ENCODE data around the gene OPALIN.

OPALIN gene

GRCh38 chr10:96301616-96302015 lies 57.2 kb downstream of the OPALIN start:
- DNase-seq (ENCODE audit: extremely low read depth in 1 of 2, low read depth in 1 of 2): no peak

GRCh38 chr10:96299383-96299782 lies 59.4 kb downstream of the OPALIN start:
- DNase-seq (ENCODE audit: extremely low read depth in 1 of 2, low read depth in 1 of 2): no peak

- DNase-seq (ENCODE audit: extremely low read depth in 1 of 2, low read depth in 1 of 2): no peak
These were observed 60.4 kb downstream of the OPALIN start for GRCh38 chr10:96298362-96298761.

- no peak for DNase-seq (ENCODE audit: extremely low read depth in 1 of 2, low read depth in 1 of 2)
These were observed 61.3 kb downstream of the OPALIN start for GRCh38 chr10:96297486-96297885.

GRCh38 chr10:96295475-96295874 lies 63.3 kb downstream of the OPALIN start:
- no peak for DNase-seq (ENCODE audit: extremely low read depth in 1 of 2, low read depth in 1 of 2)

Measured in stimulated activated CD8-positive, alpha-beta memory T cell treated with anti-CD3 and anti-CD28 coated beads, Interleukin-7, amount 100 ng/mL, for 48 hours (primary cell).